Panc1 (cell line): Measurements from ENCODE around the gene MSI2. TPM values are rescaled to one million over a fixed set of nuclear protein-coding genes. Genes with fewer than 3 reads are reported as not detected.

Experiments used
- ATAC-seq: fragments of 200-7000 bp; cut with Tn5 transposase; 2 replicates; pipeline ENCODE4 v1.9.1; 2020; ENCODE audit warnings: mild to moderate bottlenecking, moderate library complexity
- BruUV-seq: library from RNA; stranded (reverse); fragments of 400-500 nt; replicated peaks from 2 replicates; lab custom pipeline; 2021; lab: Mats Ljungman, UMichigan
- CTCF ChIA-PET: fragments of 300-600 bp; sonication (Branson Sonifier 250); formaldehyde crosslinking; loops from one replicate; lab custom pipeline; 2022; ENCODE audit warnings: antibody characterized with exemption; lab: Charles Lee
- POLR2A ChIA-PET: fragments of 300-600 bp; sonication (Branson Sonifier 250); formaldehyde crosslinking; loops from one replicate; lab custom pipeline; 2022; ENCODE audit warnings: antibody characterized with exemption; lab: Charles Lee
- DNase-seq: peaks from one replicate; pipeline ENCODE4 v3.0.0-alpha.2; 2010; ENCODE audit warnings: low read depth, low spot score
- H3K27ac ChIP-seq: 2 replicates; pipeline ENCODE4 v1.5.1; 2011; ENCODE audit warnings: mild to moderate bottlenecking, low read length, inconsistent platforms
- H3K27me3 ChIP-seq: fragments of 200-500 bp; sonication (Bioruptor generic); 2 replicates; pipeline ENCODE4 v1.6.0; 2014; ENCODE audit warnings: low read length, inconsistent platforms; ENCODE audit not compliant: control insufficient read depth, insufficient read depth
- H3K36me3 ChIP-seq: fragments of 200-500 bp; sonication (Bioruptor generic); 2 replicates; pipeline ENCODE4 v1.5.1; 2014; ENCODE audit warnings: inconsistent platforms, mild to moderate bottlenecking, low read length, moderate library complexity; ENCODE audit not compliant: control insufficient read depth, insufficient read depth
- H3K4me1 ChIP-seq: 2 replicates; pipeline ENCODE4 v1.5.1; 2011; ENCODE audit warnings: inconsistent platforms, mild to moderate bottlenecking, low read length, moderate library complexity; ENCODE audit not compliant: control insufficient read depth, insufficient read depth
- H3K4me3 ChIP-seq, 2 experiments: 2 replicates each; pipeline ENCODE4 v1.5.1; 2011 to 2012; ENCODE audit warnings: low read depth in 2 of 2, low read length in 2 of 2, mild to moderate bottlenecking in 2 of 2, inconsistent platforms in 1 of 2, moderate library complexity in 1 of 2
- H3K9me3 ChIP-seq: fragments of 200-500 bp; sonication (Bioruptor generic); 2 replicates; pipeline ENCODE4 v1.5.1; 2014; ENCODE audit warnings: low read depth, mild to moderate bottlenecking, inconsistent platforms, low read length, moderate library complexity; ENCODE audit not compliant: control insufficient read depth, insufficient read depth
- POLR2AphosphoS5 ChIP-seq: IDR thresholded peaks from 2 replicates; pipeline ENCODE4 v1.6.1; 2012; ENCODE audit warnings: mild to moderate bottlenecking, low read depth, low read length, moderate library complexity
- REST ChIP-seq, 2 experiments: IDR thresholded peaks; 2 replicates each; pipeline ENCODE4 v1.6.1; 2011 to 2012; ENCODE audit warnings: low read depth in 2 of 2, control low read depth in 1 of 2, low read length in 1 of 2, mild to moderate bottlenecking in 1 of 2, moderate library complexity in 1 of 2; ENCODE audit not compliant: insufficient read depth in 1 of 2
- SIN3A ChIP-seq: IDR thresholded peaks from 2 replicates; pipeline ENCODE4 v1.6.1; 2012; ENCODE audit warnings: low read depth, mild to moderate bottlenecking, low read length, moderate library complexity, borderline replicate concordance; ENCODE audit not compliant: insufficient read depth
- TCF7L2 ChIP-seq: IDR thresholded peaks from 2 replicates; pipeline ENCODE4 v1.6.1; 2011; ENCODE audit warnings: mild to moderate bottlenecking, low read depth, low read length, inconsistent platforms
- in situ Hi-C: cut with HindIII; loops from 2 replicates; pipeline ENCODE4 v1.10.0; 2016; ENCODE audit warnings: low sequenced_read_pairs, low pct_unique_long_range_greater_than_20kb
- intact Hi-C: fragments of 100-400 bp; cut with micrococcal nuclease; formaldehyde crosslinking; loops from one replicate; pipeline ENCODE4 v1.10.0; 2022; ENCODE audit not compliant: unreplicated experiment
- total RNA-seq: library from RNA; stranded (reverse); gene quantifications from one replicate; pipeline ENCODE4 v1.2.1, GENCODE V29; 2021; ENCODE audit not compliant: unreplicated experiment
- TF ChIP-seq, protein P1 (sequence below): fragments of 450-650 bp; IDR thresholded peaks from 2 replicates; pipeline ENCODE4 v1.5.1; 2017; ENCODE audit warnings: mild to moderate bottlenecking

The MSI2 gene
- total RNA-seq, 1 experiment from 2014 or later: 38.5 TPM

- no peaks in the 10 kb centered on the region for H3K27me3 ChIP-seq
- BruUV-seq: no TSS peak
- H3K4me1 ChIP-seq: no peaks in the 10 kb centered on the region
- no peaks in the 10 kb centered on the region for H3K36me3 ChIP-seq
- no peaks in the 10 kb centered on the region for H3K9me3 ChIP-seq
- ChIA-PET POLR2A (no interaction called here), CTCF (no interaction called here)
- ATAC-seq: no peak
- in situ Hi-C loops (no loop called here), intact Hi-C loops (no loop called here)
- DNase-seq: no peak
- TF ChIP-seq SIN3A: no peak
- no peak for TF ChIP-seq TCF7L2
- TF ChIP-seq POLR2AphosphoS5: no peak
- TF ChIP-seq, protein P1, sequence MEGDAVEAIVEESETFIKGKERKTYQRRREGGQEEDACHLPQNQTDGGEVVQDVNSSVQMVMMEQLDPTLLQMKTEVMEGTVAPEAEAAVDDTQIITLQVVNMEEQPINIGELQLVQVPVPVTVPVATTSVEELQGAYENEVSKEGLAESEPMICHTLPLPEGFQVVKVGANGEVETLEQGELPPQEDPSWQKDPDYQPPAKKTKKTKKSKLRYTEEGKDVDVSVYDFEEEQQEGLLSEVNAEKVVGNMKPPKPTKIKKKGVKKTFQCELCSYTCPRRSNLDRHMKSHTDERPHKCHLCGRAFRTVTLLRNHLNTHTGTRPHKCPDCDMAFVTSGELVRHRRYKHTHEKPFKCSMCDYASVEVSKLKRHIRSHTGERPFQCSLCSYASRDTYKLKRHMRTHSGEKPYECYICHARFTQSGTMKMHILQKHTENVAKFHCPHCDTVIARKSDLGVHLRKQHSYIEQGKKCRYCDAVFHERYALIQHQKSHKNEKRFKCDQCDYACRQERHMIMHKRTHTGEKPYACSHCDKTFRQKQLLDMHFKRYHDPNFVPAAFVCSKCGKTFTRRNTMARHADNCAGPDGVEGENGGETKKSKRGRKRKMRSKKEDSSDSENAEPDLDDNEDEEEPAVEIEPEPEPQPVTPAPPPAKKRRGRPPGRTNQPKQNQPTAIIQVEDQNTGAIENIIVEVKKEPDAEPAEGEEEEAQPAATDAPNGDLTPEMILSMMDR: no peak
- TF ChIP-seq REST (IDR thresholded peaks at IDR 0.05; ENCODE audit: insufficient read depth in 1 of 2, low read depth in 2 of 2, low read length in 1 of 2): no peak
- H3K4me3 ChIP-seq: no peak overlapping the region
- no peak overlapping the region for H3K27ac ChIP-seq
Measured at GRCh38 chr17:57578608-57579225, 322.4 kb downstream of the MSI2 start.

- H3K4me3 ChIP-seq: no peak overlapping the region
- DNase-seq: no peak
- no peaks in the 10 kb centered on the region for H3K27me3 ChIP-seq
- in situ Hi-C loops: no loop called here
- BruUV-seq: no TSS peak
- no peaks in the 10 kb centered on the region for H3K36me3 ChIP-seq
- no peaks in the 10 kb centered on the region for H3K4me1 ChIP-seq
- intact Hi-C loops: no loop called here
- H3K9me3 ChIP-seq: no peaks in the 10 kb centered on the region
- H3K27ac ChIP-seq: no peak overlapping the region
- CTCF ChIA-PET: no interaction called here
- TF ChIP-seq SIN3A (no peak), POLR2AphosphoS5 (no peak), TCF7L2 (no peak), REST (IDR thresholded peaks at IDR 0.05; ENCODE audit: insufficient read depth in 1 of 2, low read depth in 2 of 2, low read length in 1 of 2) (no peak)
- TF ChIP-seq, protein P1: no peak
- POLR2A ChIA-PET: no interaction called here
- ATAC-seq: no peak
Measured at GRCh38 chr17:57579245-57579644, 322.9 kb downstream of the MSI2 start.
